HCT116 (cell line): ENCODE results near the gene INAVA. TPM values are rescaled to one million over a fixed set of nuclear protein-coding genes. Genes with fewer than 3 reads are reported as not detected.
A peak's percentile ranks its signal among the peaks of the same experiment; 100 is the strongest.

Source experiments
- ATAC-seq: fragments of 200-7000 bp; cut with Tn5 transposase; 2 replicates; pipeline ENCODE4 v1.9.1; 2020; ENCODE audit warnings: mild to moderate bottlenecking, moderate library complexity
- BruUV-seq: library from RNA; stranded (reverse); fragments of 400-500 nt; replicated peaks from 2 replicates; lab custom pipeline; 2021; lab: Mats Ljungman, UMichigan
- CTCF ChIA-PET: fragments of 300-600 bp; sonication (Branson Sonifier 250); formaldehyde crosslinking; loops from one replicate; lab custom pipeline; 2021; ENCODE audit warnings: antibody characterized with exemption; lab: Charles Lee
- POLR2A ChIA-PET: fragments of 300-600, 350-600 bp; sonication (Branson Sonifier 250); formaldehyde crosslinking; loops from one replicate; lab custom pipeline; 2021; ENCODE audit warnings: antibody characterized with exemption; lab: Charles Lee
- RAD21 ChIA-PET, 2 experiments: fragments of 300-600 bp; sonication (Branson Sonifier 250); formaldehyde crosslinking; loops; one replicate each; lab custom pipeline; 2023; ENCODE audit warnings: low total read pairs in 2 of 2; ENCODE audit not compliant: uncharacterized antibody in 2 of 2, unreplicated experiment in 2 of 2, low non-redundant PET in 1 of 2; lab: Charles Lee
- DNase-seq: peaks from one replicate; pipeline ENCODE4 v3.0.0-alpha.2; 2010; ENCODE audit warnings: low read depth, low spot score
- H2AFZ ChIP-seq: fragments of 200-600 bp; shearing (Covaris generic), sonication (generic); 2 replicates; pipeline ENCODE4 v1.6.1; 2017; ENCODE audit warnings: low read depth, mixed run types, mixed read lengths, antibody characterized with exemption, low read length; ENCODE audit not compliant: poor library complexity, severe bottlenecking
- H3K27ac ChIP-seq: 2 replicates; pipeline ENCODE4 v1.5.1; 2012; ENCODE audit warnings: low read depth, low read length
- H3K27me3 ChIP-seq: fragments of 200-600 bp; sonication (generic); 2 replicates; pipeline ENCODE4 v1.6.1; 2016; ENCODE audit warnings: mixed run types, low read length, mixed read lengths; ENCODE audit not compliant: insufficient read depth
- H3K36me3 ChIP-seq, 2 experiments: fragments of 200-500 bp in 1 of 2; fragments of 200-600 bp in 1 of 2; sonication (Bioruptor generic) in 1 of 2; sonication (generic) in 1 of 2; 2 replicates each; pipeline versions ENCODE4 v1.5.1 to v1.6.1; 2014 to 2016; ENCODE audit warnings: low read length in 2 of 2, inconsistent platforms in 1 of 2, mixed read lengths in 1 of 2, mixed run types in 1 of 2; ENCODE audit not compliant: insufficient read depth in 2 of 2, control insufficient read depth in 1 of 2
- H3K4me1 ChIP-seq, 2 experiments: fragments of 200-600 bp in 1 of 2; sonication (generic) in 1 of 2; 2 replicates each; pipeline versions ENCODE4 v1.5.1 to v1.6.1; 2012 to 2017; ENCODE audit warnings: low read length in 2 of 2, inconsistent platforms in 1 of 2, mild to moderate bottlenecking in 1 of 2, mixed read lengths in 1 of 2, mixed run types in 1 of 2, moderate library complexity in 1 of 2; ENCODE audit not compliant: insufficient read depth in 2 of 2, control insufficient read depth in 1 of 2
- H3K4me2 ChIP-seq: fragments of 200-600 bp; sonication (generic); 2 replicates; pipeline ENCODE4 v1.6.1; 2017; ENCODE audit warnings: mixed run types, low read length, mixed read lengths
- H3K4me3 ChIP-seq, 2 experiments: fragments of 200-600 bp in 1 of 2; sonication (generic) in 1 of 2; replicated peaks in 1 of 2; 2 replicates each; pipeline ENCODE4 v1.5.1; 2011 to 2016; ENCODE audit warnings: low read length in 2 of 2, control low read depth in 1 of 2, low read depth in 1 of 2, mild to moderate bottlenecking in 1 of 2, mixed read lengths in 1 of 2, mixed run types in 1 of 2
- H3K79me2 ChIP-seq: fragments of 200-600 bp; sonication (generic); 2 replicates; pipeline ENCODE4 v1.6.1; 2017; ENCODE audit warnings: mild to moderate bottlenecking, mixed run types, low read length, moderate library complexity, mixed read lengths; ENCODE audit not compliant: insufficient read depth
- H3K9ac ChIP-seq: fragments of 200-600 bp; sonication (generic); 2 replicates; pipeline ENCODE4 v1.6.1; 2016; ENCODE audit warnings: low read length, mixed read lengths
- H3K9me2 ChIP-seq: fragments of 200-600 bp; sonication (generic), shearing (Covaris generic); 2 replicates; pipeline ENCODE4 v1.6.1; 2017; ENCODE audit warnings: mixed run types, mild to moderate bottlenecking, moderate library complexity; ENCODE audit not compliant: insufficient read depth
- H3K9me3 ChIP-seq, 2 experiments: fragments of 200-500 bp in 1 of 2; fragments of 200-600 bp in 1 of 2; sonication (Bioruptor generic) in 1 of 2; sonication (generic) in 1 of 2; 2 replicates each; pipeline ENCODE4 v1.6.1; 2014 to 2017; ENCODE audit warnings: low read length in 2 of 2, mixed read lengths in 2 of 2, inconsistent platforms in 1 of 2, low read depth in 1 of 2, mild to moderate bottlenecking in 1 of 2, mixed run types in 1 of 2, moderate library complexity in 1 of 2; ENCODE audit not compliant: control insufficient read depth in 1 of 2, insufficient read depth in 1 of 2
- H4K20me1 ChIP-seq: fragments of 200-600 bp; sonication (generic), shearing (Covaris generic); 2 replicates; pipeline ENCODE4 v1.6.1; 2017; ENCODE audit warnings: mixed run types, mild to moderate bottlenecking, moderate library complexity; ENCODE audit not compliant: insufficient read depth
- EZH2phosphoT487 ChIP-seq: fragments of 200-600 bp; IDR thresholded peaks from 2 replicates; pipeline ENCODE4 v1.6.1; 2018; ENCODE audit warnings: antibody characterized with exemption, borderline replicate concordance
- POLR2A ChIP-seq: IDR thresholded peaks from 2 replicates; pipeline ENCODE4 v1.7.0; 2011; ENCODE audit warnings: borderline replicate concordance; ENCODE audit not compliant: insufficient read depth, insufficient read length; ENCODE audit errors: extremely low read depth
- POLR2AphosphoS5 ChIP-seq: IDR thresholded peaks from 2 replicates; pipeline ENCODE4 v1.6.1; 2011; ENCODE audit warnings: mild to moderate bottlenecking, low read depth, low read length, moderate library complexity
- intact Hi-C: fragments of 100-400 bp; cut with micrococcal nuclease; formaldehyde crosslinking; loops from 2 replicates; pipeline ENCODE4 v1.10.0; 2022
- total RNA-seq: library from RNA; stranded (reverse); gene quantifications from one replicate; pipeline ENCODE4 v1.2.1, GENCODE V29; 2021; ENCODE audit not compliant: unreplicated experiment
- TF ChIP-seq, protein P1 (sequence below): IDR thresholded peaks from 2 replicates; pipeline ENCODE4 v1.6.1; 2012; ENCODE audit warnings: low read depth
- TF ChIP-seq, protein P2 (sequence below): IDR thresholded peaks from 2 replicates; pipeline ENCODE4 v1.6.1; 2012
- TF ChIP-seq, protein P3 (sequence below): IDR thresholded peaks from 2 replicates; pipeline ENCODE4 v1.6.1; 2012

INAVA gene
- total RNA-seq, 1 experiment from 2014 or later: 18.8 TPM

DNA sequence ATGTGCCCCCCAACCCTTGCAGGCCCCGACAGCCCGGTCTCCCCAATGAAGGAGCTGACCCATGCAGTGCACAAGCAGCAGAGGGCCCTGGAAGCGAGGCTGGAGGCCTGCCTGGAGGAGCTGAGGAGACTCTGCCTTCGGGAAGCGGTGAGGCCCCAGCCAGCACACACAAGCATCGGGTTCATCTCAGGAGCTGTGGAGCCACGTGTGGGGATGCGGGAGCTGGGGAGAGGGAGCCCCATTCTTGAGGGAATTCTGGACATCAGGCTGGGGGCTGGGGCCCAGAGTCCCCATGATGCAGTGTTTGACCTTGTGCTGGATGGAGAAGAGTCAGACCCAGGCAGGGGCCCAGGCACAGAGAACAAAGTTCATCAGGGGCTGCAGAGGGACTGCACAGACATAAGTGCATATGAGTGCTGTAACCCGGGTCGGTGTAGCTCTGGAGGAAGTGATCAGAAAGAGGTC is 4.8 kb downstream of the INAVA start (continued):
- TF ChIP-seq, protein P1, sequence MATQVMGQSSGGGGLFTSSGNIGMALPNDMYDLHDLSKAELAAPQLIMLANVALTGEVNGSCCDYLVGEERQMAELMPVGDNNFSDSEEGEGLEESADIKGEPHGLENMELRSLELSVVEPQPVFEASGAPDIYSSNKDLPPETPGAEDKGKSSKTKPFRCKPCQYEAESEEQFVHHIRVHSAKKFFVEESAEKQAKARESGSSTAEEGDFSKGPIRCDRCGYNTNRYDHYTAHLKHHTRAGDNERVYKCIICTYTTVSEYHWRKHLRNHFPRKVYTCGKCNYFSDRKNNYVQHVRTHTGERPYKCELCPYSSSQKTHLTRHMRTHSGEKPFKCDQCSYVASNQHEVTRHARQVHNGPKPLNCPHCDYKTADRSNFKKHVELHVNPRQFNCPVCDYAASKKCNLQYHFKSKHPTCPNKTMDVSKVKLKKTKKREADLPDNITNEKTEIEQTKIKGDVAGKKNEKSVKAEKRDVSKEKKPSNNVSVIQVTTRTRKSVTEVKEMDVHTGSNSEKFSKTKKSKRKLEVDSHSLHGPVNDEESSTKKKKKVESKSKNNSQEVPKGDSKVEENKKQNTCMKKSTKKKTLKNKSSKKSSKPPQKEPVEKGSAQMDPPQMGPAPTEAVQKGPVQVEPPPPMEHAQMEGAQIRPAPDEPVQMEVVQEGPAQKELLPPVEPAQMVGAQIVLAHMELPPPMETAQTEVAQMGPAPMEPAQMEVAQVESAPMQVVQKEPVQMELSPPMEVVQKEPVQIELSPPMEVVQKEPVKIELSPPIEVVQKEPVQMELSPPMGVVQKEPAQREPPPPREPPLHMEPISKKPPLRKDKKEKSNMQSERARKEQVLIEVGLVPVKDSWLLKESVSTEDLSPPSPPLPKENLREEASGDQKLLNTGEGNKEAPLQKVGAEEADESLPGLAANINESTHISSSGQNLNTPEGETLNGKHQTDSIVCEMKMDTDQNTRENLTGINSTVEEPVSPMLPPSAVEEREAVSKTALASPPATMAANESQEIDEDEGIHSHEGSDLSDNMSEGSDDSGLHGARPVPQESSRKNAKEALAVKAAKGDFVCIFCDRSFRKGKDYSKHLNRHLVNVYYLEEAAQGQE: no peak
- TF ChIP-seq, protein P2, sequence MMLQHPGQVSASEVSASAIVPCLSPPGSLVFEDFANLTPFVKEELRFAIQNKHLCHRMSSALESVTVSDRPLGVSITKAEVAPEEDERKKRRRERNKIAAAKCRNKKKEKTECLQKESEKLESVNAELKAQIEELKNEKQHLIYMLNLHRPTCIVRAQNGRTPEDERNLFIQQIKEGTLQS: no peak
- no peak for TF ChIP-seq POLR2A
- TF ChIP-seq EZH2phosphoT487: no peak

DNA sequence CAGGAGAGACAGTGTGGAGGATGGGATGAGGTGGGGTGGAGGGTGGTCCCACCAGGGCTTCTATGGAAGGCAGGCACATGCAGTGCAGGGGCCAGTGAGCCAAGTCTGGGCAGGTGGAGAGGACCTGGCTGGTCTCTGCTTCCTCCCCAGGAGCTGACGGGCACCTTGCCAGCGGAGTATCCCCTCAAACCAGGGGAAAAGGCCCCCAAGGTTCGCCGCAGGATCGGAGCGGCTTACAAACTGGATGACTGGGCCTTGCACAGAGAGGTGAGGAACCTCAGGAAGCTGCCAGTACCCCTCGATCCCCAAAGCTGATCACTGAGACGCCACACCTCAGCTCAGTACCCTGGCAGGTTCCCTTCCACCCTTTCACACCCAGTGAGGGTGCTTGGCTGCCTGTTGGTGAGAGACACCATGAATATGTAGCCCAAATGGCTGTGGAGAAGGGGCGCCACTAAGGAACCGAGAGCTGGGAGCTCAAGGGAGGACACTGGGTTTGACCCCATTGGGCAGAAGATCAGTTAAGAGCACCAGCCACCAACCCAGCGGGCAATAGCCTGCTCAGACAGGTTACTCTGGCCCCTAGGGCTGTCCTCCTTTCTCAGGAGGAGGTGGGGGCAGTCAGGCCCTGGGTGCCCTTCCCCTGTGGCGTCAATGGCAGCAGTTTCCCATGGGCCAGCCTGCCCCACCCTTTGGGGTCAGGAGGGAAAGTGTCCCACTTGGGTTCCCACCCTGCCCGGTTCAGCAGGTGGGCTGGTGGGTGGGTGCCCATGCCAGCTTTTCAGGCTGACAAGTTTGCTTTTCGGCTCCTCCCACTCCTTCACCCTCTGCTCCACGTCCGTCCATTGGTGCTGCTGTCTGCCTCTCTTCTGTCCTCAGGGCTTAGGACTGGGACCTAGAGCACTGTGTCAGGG is 5.5 kb downstream of the INAVA start:
- RAD21 ChIA-PET: no interaction called here
- Histone ChIP-seq H3K9me3 (no peaks in the 10 kb centered on the region), H3K4me2 (no peak overlapping the region), H3K79me2 (no peaks in the 10 kb centered on the region; the same call in 1 of the 2 replicates), H3K9me2 (no peaks in the 10 kb centered on the region), H3K4me3 (no peak overlapping the region), H3K27ac (no peak overlapping the region), H3K9ac (no peak overlapping the region), H3K36me3 (peaks cover 0 to 8% of the 10 kb centered on the region in 2 experiments; a peak in 2 of 4 replicates), H2AFZ (no peak overlapping the region), H4K20me1 (no peaks in the 10 kb centered on the region), H3K4me1 (peaks cover 19 to 26% of the 10 kb centered on the region in 2 experiments; a peak in 3 of 4 replicates), H3K27me3 (no peaks in the 10 kb centered on the region)
- intact Hi-C loops: no loop called here
- no peak for ATAC-seq
- POLR2A ChIA-PET: no interaction called here
- no peak for DNase-seq
- CTCF ChIA-PET: no interaction called here
- no TSS peak for BruUV-seq
- TF ChIP-seq, protein P3, sequence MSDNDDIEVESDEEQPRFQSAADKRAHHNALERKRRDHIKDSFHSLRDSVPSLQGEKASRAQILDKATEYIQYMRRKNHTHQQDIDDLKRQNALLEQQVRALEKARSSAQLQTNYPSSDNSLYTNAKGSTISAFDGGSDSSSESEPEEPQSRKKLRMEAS: no peak
- 0 out of 2 replicates have a peak, but pooled peaks have one; percentile 5 for TF ChIP-seq POLR2AphosphoS5
